Suppressor macrophage treated with lipopolysaccharide for 1 hour (primary cell): ENCODE data around the gene CCDC39.
"Not testable (repeated sequence)": the region's sequence is repeated elsewhere in the genome, so short reads cannot be mapped to it uniquely, and the experiment has no call there.

ENCODE experiments used
- DNase-seq, 3 donors: peaks; one replicate each; pipeline ENCODE4 v3.0.0-alpha.2; 2020 to 2022

The CCDC39 gene

DNA sequence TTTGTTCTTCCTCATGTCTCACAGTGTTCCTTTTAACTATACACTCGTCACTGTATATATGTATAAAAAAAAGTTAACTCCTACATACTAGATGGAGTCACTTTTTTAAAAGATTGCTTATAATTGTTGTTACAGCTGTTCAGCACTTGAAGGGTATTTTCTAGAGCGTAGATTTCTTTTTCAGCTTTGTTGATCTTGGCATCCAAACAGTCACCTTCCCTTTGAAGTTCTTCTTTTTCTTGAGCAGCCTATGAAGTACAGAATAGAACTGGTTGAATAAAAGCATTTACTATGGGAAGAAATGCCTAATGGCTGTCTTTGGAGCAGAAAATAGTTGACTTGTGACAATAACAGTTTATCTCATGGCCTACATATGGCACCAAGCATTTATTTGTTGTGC, 59.6 kb downstream of the CCDC39 start:
- DNase-seq, result no peak

DNA sequence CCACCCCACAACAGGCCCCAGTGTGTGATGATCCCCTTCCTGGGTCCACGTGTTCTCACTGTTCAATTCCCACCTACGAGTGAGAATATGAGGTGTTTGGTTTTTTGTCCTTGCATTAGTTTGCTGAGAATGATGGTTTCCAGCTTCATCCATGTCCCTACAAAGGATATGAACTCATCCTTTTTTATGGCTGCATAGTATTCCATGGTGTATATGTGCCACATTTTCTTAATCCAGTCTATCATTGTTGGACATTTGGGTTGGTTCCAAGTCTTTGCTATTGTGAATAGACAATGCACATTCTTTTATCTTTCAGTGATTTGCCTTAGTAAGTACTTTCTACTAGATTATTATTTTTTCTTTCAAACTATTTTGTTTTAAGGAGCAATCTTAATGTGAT, 60.7 kb downstream of the CCDC39 start:
- DNase-seq, result not testable (repeated sequence)

DNA sequence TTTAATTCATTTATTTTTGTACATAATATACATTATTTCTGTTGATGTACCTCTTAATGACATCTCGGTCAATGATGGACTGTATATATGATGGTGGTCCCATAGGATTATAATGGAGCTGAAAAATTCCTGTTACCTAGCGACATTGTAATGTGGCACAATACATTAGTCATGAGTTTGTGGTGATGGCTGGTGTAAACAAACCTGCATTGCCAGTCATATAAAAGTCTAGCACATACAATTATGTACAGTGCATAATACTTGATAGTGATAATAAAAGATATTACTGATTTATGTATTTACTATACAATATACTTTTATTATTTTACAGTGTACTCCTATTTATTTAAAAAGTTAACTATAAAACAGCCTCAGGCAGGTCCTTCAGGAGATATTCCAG, 62.2 kb downstream of the CCDC39 start:
- no peak for DNase-seq

DNA sequence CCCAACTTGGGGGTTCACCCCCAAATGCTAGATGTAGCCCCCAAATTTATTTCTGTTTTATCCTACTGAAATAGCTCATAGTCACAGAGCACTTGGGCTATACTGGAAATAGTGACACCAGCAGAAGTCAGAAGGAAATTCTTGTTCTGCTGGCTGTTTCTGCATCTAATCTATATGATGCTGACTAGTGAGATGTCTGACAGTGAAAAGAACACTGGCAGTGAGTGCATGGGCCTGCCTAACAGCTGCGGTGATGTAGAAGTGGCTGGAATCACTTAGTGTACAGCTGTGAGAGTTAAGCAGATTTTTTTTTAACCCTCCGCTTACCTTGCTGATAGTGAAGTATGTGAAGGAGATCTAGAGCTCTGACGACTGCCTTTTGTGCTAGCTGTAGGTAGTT, 63.3 kb downstream of the CCDC39 start:
- no peak for DNase-seq

GRCh38 chr3:180612364-180612763, 66.9 kb downstream of the CCDC39 start:
- DNase-seq, result no peak

DNA sequence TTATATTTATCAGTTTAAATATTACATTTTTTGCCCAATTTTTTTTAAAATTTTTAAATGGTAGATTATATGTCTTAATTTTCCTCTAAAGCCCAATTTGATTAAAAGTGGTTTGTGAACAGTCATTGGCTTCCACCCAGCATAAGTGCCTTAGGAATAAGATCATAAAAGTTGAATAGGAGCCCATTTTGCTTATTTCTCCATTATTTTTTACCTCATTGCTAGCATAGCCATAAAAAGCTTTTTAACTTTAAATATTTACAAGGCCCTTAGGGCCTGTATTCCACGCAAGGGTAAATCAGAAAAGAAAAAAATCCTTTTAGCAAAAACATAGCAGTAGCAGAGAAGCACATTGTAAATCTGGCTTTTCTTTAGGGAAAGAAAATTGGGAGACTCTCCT, 68.3 kb downstream of the CCDC39 start:
- DNase-seq, result no peak

- DNase-seq, result peak; percentile 91 to 95 (median 93)
Measured at GRCh38 chr3:180601688-180602666, 77.3 kb downstream of the CCDC39 start, which contains the start of gene TTC14. TTC14 (plus strand) TSS chr3:180602163; CDS start chr3:180602262, 99 bp downstream.

GRCh38 chr3:180600473-180600872, 78.8 kb downstream of the CCDC39 start:
- DNase-seq, result no peak

GRCh38 chr3:180595559-180595935, 83.7 kb downstream of the CCDC39 start:
- DNase-seq, result no peak

DNA sequence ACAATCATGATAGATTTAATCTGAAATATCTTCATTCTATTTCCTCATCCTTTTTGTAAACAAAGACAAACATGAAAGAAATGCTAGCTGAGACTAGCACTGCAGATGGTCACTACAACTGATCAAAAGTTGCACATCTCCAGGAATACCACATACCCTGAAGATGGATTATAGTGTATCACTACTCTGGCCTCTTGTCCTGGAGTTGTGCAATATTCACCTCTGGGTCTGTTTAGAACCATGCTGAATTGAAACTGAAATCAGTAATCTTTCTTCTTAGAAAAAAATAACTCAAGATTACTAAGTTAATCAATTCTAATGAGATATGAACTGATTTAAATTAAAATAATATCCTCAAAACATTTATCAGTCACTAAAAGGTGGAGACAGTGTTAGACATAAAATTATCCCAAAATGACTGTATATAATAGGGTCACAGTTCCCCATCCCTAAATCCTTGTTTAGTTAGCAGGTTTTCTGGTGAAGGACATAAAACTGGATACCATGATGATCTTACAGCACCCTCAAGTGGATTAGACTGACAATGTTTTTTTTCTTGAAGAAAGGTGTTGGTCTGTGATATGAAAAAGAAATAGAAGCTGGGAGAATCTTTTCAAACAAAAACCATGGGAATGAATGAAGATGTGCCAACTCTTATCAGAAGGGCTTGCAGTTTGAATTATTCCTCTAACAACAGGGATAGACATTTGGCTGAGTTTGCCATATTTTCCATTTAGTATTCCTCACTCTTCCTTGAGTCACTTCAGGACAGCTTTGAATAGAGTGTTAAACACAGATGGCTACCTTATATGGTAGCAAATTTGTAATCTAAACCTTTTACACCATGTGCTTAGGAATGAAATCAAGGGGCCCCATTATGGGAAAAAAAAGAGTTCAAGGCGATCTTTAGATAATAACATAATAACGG, 84.4 kb downstream of the CCDC39 start:
- DNase-seq, result peak in 2 of 3 donors; percentile 4 to 26

- DNase-seq, result not testable (repeated sequence)
Measured at GRCh38 chr3:180593631-180594030, 85.7 kb downstream of the CCDC39 start.

DNA sequence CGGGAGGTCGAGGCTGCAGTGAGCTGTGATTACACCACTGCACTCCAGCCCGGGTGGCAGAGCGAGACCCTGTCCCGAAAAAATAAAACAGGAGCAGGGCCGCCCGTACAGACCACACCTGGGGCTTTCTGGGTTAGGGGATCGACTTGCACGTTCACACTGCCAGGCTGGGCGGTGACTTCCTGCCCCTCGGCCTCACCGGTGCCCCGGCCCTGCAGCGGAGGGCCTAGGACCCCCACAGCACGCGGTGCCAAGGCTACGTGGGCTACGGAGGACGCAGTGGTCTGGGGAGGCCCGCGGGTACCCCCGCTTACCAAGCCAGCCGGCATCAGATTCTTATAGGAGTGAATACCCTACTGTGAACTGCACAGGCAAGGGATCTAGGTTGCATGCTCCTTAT, 88.9 kb downstream of the CCDC39 start:
- DNase-seq, result no peak

DNA sequence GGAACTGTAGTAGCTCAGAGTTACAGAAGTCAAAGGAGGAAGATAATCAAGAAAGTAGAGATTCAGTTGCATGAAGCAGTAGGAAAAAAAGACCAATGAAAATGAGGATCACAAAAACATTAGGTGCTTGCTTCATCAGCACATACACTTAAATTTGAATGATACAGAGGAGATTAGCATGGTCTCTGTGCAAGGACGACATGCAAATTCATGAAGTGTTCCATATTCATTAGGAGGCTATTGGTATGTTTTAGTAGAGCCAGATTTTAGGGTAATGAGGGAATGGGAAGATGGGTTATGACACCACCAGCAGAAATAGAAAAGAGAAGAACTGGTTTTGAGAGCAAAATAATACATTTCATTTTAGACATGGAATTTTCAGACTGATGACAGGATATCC, 98.4 kb downstream of the CCDC39 start:
- no peak for DNase-seq

DNA sequence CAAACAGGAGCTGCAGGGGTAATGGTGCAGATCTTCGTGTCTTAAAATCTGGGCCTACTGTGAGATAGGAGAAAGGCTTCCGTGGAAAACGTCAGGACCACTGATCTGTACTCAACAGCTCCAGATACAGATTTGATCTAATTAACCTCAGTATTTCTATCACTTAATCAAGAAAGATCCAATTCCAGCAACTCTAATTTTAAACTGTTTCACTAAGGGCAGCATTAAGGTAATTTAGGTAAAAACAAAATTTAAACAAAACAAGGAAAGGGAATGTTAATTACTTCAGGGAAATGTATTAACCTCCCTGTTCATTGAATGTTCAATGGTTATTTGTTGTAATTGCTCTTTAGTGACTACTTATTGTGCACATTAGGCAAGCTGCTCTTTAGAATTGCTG, 103.7 kb downstream of the CCDC39 start:
- no peak for DNase-seq

DNA sequence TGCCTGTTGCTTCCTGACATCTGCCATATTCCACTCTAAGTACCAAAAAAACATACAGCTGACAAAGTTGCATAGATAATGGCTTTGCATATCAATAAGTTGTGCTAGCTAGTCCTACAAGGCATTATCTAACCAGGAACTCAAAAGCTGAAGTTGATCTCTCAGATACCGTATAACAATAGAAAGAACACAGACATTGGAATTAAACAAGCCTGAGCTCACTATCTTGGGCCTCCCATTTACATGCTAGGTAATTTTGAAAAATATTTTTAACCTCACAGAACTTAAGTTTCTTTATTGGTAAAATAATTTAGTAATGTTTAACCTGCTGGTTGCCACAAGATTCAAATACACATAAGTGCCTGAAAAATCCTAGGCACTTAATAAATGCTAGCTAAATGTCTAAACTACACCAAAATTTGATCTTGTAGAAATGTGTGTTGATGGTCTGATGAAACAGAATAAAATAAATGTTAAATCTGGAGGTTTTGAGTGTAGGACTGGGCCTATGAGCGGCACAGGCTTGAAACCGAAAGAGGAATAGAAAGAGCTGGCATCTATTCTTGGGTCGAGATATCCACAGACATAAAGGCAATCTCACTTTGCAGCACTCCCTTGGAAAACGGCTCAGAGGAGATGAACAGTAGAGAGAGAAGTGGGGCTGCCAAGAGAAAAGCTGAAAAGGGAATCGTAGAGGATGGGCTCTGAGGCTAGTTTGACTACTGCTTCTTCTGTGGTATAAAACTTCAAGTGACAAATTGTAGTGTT, 107.3 kb downstream of the CCDC39 start:
- DNase-seq, result no peak

DNA sequence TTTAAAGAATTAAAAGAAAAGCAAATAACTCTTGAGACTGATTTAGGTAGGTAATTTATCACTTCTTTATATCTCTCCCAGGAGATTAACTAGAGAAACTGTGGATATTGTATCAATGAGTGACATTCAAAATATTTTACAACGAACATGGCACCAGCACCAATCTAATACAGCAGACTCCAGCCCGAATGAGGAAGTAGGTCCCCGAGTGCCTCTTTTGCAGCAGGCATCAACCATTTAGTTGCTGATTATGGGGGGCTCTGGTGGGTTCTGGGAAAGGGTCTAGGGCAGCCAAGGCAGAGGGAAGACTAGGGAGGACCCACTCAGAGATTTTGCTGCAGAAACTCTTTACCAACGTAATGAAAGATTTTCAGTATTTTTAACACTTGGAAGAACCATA, 109.1 kb downstream of the CCDC39 start:
- DNase-seq, result no peak

GRCh38 chr3:180564676-180565075, 114.6 kb downstream of the CCDC39 start:
- no peak for DNase-seq
